ENCODE measurements around the gene PROP1. TPM values are rescaled to one million over a fixed set of nuclear protein-coding genes. Genes with fewer than 3 reads are reported as not detected.
A peak's percentile ranks its signal among the peaks of the same experiment; 100 is the strongest.
"Not testable (repeated sequence)": the region's sequence is repeated elsewhere in the genome, so short reads cannot be mapped to it uniquely, and the experiment has no call there.

PROP1 gene
- total RNA-seq, 1 donor from 2014 or later: not detected

- no peak for DNase-seq
Measured at GRCh38 chr5:177982072-177982727, 13.8 kb downstream of the PROP1 start.

- DNase-seq: no peak
Measured at GRCh38 chr5:177981296-177982071, 14.6 kb downstream of the PROP1 start.

DNA sequence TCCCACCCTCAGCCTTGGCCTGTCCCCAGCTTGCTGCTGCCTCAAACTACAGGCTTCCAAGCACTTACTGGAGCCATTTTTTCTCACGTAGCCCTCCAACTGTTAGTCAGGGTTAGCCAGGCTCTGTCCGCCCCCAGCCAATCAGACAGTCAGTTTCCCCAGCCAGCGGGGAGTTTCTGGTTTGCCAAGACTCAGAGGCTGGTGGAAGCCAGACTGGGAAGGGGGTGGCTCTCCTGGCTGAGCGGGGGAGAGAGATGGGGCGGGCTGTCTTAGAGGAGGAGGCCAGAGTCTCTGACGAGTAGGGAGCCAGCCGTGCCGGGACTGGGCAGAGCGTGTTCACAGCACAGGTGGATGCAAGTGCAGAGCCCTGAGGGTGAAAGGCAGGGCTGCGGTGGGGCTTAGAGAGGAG, 15.3 kb downstream of the PROP1 start:
- DNase-seq: peak; percentile 43

GRCh38 chr5:177977600-177977999, 18.4 kb downstream of the PROP1 start:
- not testable (repeated sequence) for DNase-seq

DNA sequence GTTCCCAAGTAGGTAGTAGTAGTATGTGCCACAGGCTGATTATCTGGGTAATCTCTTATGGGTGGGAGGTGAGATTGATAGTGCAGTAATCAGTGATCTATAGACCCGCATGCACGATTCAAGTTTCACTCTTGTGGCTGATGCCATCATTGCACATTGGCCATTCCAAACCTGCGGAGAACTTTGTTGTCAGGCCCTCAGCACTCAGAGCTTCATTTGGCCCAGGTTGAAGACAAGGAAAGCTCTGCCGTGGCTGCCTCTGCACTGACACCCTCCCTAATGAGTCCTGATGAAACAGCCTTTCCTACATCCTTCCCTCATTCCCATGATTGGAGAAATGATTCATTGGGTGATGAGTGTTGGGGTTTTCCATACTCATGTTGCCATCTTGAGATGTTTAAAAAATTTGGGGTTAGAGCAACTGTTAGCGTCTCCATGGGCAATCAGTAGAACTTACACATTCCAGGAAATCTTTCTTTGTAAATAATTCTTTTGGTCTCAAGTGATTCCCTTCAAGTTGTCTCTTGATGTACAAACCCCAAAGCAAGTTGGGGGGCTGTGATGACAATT, 22.9 kb downstream of the PROP1 start:
- DNase-seq: no peak

GRCh38 chr5:177972613-177973012, 23.4 kb downstream of the PROP1 start:
- DNase-seq: no peak

- not testable (repeated sequence) for DNase-seq
Measured at GRCh38 chr5:177972014-177972413, 24.0 kb downstream of the PROP1 start.

DNA sequence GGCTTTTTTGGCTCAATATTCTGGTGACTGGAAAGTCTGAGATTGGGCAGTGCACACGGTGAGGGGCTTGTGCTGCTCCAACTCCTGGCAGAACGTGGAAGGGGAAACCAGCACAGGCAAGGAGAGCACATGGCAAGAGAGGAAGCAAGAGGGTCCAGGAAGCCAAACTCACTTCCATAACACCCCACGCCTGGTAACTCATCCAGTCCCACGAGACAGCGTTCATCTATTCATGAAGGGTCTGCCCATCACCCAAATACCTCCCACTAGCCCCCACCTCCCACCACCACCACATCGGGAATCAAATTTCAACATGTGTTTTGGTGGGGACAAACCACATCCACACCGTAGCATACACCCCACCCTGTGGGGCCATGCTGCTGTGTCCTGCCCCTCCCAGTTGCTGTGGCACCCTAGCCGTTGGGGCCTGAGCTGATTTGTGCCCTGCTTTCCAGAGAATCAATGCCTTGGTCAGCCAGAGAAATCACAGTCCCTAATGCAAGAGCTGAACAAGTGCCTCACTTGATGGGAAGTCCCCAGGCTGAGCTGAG, 27.3 kb downstream of the PROP1 start:
- DNase-seq: no peak

GRCh38 chr5:177967221-177967887, 28.7 kb downstream of the PROP1 start:
- no peak for DNase-seq

DNA sequence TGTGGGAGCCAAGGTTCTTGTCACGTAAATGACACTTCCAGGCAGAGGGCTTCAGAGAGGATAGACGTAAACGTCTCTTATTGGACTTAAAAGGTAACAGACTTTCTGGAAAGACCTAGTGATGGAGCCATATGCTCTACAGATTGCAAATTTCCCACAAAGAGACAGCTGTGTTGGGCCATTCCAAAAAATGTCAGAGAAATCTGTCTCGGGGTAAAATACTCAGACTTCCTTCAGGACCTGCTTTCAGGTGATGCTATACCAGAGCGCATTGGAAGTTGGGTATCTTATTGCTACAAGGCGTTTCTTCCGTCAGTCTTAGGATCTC, 29.2 kb downstream of the PROP1 start:
- DNase-seq: peak; percentile 14

DNA sequence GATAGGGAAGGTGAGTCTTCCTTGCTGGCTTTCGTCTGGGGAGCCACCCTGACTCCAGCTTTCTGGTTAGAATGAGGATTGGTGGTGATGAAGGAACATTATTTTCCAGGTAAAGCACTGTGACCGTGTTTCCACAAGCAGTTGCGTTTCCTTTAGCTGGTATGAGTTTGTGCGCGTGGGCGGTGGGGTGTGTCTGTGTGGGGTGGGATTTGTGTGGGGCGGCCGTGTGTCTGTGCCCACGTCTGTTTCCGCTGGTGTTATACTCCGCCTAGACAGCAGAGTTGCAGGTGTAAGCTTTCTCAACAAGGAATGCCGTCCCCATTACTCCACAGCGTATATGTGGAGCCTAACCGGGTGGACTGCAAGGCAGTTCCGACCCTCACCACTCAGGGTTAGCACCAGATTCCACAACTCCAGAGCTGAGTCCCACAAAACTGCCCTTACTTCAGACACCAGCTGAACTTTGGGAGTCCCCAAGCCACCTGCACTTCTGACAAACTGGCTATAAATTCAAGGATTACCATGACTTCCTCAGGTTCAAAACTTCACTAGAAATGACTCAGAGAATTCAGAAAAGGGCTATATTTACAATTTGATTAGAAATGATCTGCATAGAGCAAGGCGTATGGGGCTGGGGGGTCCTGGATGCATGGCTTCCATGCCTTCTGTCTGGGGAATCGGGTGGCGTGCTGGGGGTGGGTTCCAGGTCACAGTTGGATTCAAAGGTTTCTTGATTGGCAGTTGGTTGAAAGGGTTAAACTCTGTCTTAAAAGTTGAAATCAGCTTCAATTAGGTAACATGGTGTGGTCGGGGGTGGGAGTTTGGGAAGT, 29.8 kb downstream of the PROP1 start:
- no peak for DNase-seq

DNA sequence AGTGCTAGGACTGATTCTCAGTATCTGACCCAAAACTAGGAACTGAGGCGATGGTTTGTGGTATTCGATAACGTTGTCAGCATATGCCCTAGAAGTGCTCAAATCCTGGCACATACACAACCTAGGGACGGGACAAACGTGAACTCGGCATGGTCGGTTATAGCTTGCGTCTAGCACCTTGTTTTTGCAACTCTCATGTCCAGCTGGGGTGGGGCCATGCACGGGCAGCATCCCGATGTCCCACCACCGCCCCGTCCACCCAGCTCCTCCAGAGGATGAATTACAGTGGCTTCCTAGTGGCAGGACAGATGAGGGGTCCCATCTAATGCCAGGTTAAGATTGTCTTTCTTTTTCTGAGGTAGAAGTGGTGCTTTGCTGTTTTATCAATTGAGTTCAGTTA, 31.6 kb downstream of the PROP1 start:
- no peak for DNase-seq

DNA sequence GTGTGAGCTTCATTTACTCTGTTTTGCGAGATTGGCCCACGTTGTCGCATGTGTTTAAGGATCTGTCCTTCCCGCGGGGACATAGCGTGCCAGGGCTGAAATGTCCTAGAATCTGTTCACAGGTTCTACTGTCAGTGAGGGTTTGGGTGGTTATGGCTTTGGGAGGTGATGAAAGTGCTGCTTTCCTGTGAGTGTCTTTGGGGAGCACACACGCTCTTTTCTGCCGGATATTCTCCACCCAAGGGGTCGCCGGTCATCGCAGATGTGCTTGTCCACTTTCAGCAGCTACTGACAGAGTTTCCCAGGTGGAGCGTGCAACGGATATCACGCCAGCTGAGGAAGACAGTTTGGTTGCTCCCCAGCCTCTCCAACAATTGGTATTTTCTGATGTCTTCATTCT, 32.1 kb downstream of the PROP1 start:
- DNase-seq: no peak

GRCh38 chr5:177959315-177959714, 36.7 kb downstream of the PROP1 start:
- no peak for DNase-seq

DNA sequence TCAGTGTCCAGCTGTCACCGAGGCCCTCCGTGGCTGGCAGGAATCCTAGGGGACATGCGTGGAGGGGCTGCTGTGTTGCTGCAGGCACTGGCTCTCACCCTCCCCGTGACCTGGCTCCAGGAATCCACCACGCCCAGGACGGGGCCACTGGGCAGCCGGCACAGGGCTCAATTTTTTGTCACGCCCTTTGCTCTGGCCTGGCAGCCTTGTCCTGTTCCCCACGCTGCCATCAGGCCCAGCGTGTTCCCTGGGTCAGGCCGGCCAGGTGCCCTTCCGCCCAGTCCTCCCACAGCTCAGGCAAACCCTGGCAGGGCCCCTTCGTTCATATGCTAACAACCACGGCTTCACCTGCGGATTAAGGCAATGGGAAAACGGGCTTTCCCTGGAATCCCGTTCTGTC, 37.3 kb downstream of the PROP1 start:
- DNase-seq: no peak

GRCh38 chr5:177957241-177957640, 38.8 kb downstream of the PROP1 start:
- DNase-seq: no peak

DNA sequence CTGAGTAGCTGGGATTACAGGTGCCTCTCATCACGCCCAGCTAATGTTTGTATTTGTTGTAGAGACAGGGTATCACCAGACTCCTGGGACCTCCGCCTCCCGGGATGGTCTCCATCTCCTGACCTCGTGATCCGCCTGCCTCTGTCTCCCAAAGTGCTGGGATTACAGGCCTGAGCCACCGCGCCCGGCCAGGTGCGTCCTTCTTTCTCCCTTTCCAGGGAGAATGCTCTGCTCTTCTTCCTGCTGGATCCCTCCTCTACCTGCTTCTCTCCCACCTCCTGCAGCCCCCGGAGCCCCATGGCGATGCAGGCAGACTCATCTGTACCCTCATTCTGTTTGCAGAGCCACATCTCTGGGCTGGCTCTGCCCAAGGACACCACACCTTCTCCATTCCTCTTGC, 42.9 kb downstream of the PROP1 start:
- DNase-seq: not testable (repeated sequence)

GRCh38 chr5:177949656-177950055, 46.4 kb downstream of the PROP1 start:
- DNase-seq: not testable (repeated sequence)

- not testable (repeated sequence) for DNase-seq
Measured at GRCh38 chr5:177949065-177949464, 47.0 kb downstream of the PROP1 start.

DNA sequence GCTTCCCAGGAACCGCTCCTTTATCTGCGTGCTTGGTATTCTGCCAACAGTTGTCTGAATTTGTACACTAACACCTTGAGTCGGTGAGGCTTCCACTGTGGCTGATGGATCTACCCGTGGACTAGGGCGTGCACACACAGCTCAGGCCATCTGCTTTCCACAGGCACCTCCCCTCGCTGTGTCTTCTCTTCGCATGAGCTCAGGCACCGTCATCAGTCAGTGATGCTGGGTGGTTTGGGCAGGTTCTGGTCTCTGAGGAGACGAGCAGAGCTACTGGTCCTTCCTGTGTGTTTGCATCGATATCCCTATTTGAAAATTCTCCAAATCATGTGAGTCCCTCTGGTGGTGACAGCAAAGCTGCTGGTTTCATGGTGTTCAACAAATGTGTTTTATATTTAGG, 48.1 kb downstream of the PROP1 start:
- DNase-seq: peak; percentile 48

DNA sequence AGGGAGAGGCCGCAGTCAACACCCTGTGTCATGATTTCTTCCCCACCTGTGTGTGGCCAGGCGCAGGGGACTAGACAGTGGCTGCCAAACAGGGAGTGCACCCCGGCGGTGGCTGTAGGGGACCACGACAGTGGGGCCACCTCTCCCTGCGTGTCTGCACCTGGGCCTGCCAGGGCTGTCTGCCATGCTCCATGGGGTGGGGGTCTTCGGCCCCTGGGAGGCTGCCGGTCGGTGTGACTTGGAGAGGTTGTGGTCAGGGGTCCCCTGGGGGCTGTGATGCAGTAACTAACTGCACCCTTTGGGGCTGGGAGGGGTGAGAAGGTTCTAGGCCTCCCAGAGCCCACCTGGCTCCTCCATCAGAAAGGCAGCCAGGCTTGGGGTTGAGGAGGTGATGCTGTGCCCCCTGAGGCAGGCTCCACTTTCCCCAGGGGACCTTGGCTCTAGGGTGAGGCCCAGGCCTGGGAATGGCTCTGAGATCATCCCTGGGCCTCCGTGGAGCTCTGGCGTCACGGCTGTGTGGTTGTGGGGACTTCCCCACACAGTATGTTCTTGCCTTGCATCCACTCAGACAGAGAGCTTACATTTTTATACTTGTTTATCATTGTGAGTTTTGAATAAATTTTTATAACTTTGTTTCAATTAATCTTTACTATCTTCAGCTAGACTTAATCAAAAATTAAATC, 50.3 kb downstream of the PROP1 start:
- not testable (repeated sequence) for DNase-seq

Data from tongue (tissue), 2 donors.